HepG2 (cell line): Measurements from ENCODE around the gene STUB1. TPM values are rescaled to one million over a fixed set of nuclear protein-coding genes. Genes with fewer than 3 reads are reported as not detected.

Experiments used
- BHLHE40 ChIP-seq: IDR thresholded peaks from 2 replicates; pipeline ENCODE4 v1.6.1; 2011; ENCODE audit warnings: low read length, improper control_type of control experiment
- CHCHD3 ChIP-seq: sonication (generic); formaldehyde crosslinking; IDR thresholded peaks from 2 replicates; pipeline ENCODE4 v1.8.0; 2022; ENCODE audit warnings: mild to moderate bottlenecking, missing genetic modification reagents, moderate library complexity
- DMAP1 ChIP-seq: IDR thresholded peaks from 2 replicates; pipeline ENCODE4 v1.6.1; 2016
- DZIP1 ChIP-seq: sonication (generic); formaldehyde crosslinking; IDR thresholded peaks from 2 replicates; pipeline ENCODE4 v1.5.0; 2020; ENCODE audit warnings: mild to moderate bottlenecking, missing genetic modification reagents
- EHMT2 ChIP-seq: fragments of 200-600 bp; sonication (generic); IDR thresholded peaks from 2 replicates; pipeline ENCODE4 v1.7.0; 2017; ENCODE audit warnings: antibody characterized with exemption, low read depth, low read length, borderline replicate concordance
- HNF1B ChIP-seq: sonication (generic); formaldehyde crosslinking; IDR thresholded peaks from 2 replicates; pipeline ENCODE4 v1.5.1; 2020; ENCODE audit warnings: mild to moderate bottlenecking, moderate library complexity, missing genetic modification reagents
- HNRNPLL ChIP-seq: fragments of 200-400 bp; formaldehyde crosslinking; IDR thresholded peaks from 2 replicates; pipeline ENCODE4 v1.6.1; 2017; ENCODE audit warnings: mild to moderate bottlenecking, low read depth, low read length; ENCODE audit not compliant: poor library complexity, severe bottlenecking
- KAT7 ChIP-seq: IDR thresholded peaks from 2 replicates; pipeline ENCODE4 v1.6.1; 2018; ENCODE audit warnings: borderline replicate concordance, missing compliant biosample characterization
- LCORL ChIP-seq, 2 experiments: fragments of 450-650 bp in 1 of 2; sonication (generic) in 1 of 2; formaldehyde crosslinking in 1 of 2; IDR thresholded peaks; 2 replicates each; pipeline versions ENCODE4 v1.5.0 to v1.6.1; 2017 to 2020; ENCODE audit warnings: antibody characterized with exemption in 1 of 2, missing genetic modification reagents in 1 of 2
- MEF2D ChIP-seq: sonication (generic); formaldehyde crosslinking; IDR thresholded peaks from 2 replicates; pipeline ENCODE4 v1.5.1; 2020; ENCODE audit warnings: mild to moderate bottlenecking, missing genetic modification reagents
- MIER2 ChIP-seq: IDR thresholded peaks from 2 replicates; pipeline ENCODE4 v1.6.1; 2016; ENCODE audit warnings: missing biosample characterization, missing genetic modification reagents
- PAF1 ChIP-seq: IDR thresholded peaks from 2 replicates; pipeline ENCODE4 v1.6.1; 2016; ENCODE audit warnings: missing genetic modification reagents, missing compliant biosample characterization
- PAX8 ChIP-seq: sonication (generic); formaldehyde crosslinking; IDR thresholded peaks from 2 replicates; pipeline ENCODE4 v1.8.0; 2022; ENCODE audit warnings: mild to moderate bottlenecking, missing genetic modification reagents, borderline replicate concordance
- RARG ChIP-seq: sonication (generic); formaldehyde crosslinking; IDR thresholded peaks from 2 replicates; pipeline ENCODE4 v1.4.0; 2020; ENCODE audit warnings: low read depth, mild to moderate bottlenecking, missing genetic modification reagents
- RORA ChIP-seq: sonication (generic); formaldehyde crosslinking; IDR thresholded peaks from 2 replicates; pipeline ENCODE4 v1.5.0; 2020; ENCODE audit warnings: mild to moderate bottlenecking, missing genetic modification reagents, moderate library complexity
- SALL1 ChIP-seq: sonication (generic); formaldehyde crosslinking; IDR thresholded peaks from 2 replicates; pipeline ENCODE4 v1.8.0; 2022; ENCODE audit warnings: mild to moderate bottlenecking, missing genetic modification reagents
- SOX6 ChIP-seq, 2 experiments: fragments of 450-650 bp in 1 of 2; sonication (generic) in 1 of 2; formaldehyde crosslinking in 1 of 2; IDR thresholded peaks; 2 replicates each; pipeline versions ENCODE4 v1.4.0 to v1.6.1; 2017 to 2020; ENCODE audit warnings: antibody characterized with exemption in 1 of 2, mild to moderate bottlenecking in 1 of 2, missing genetic modification reagents in 1 of 2
- TBP ChIP-seq: sonication (generic); formaldehyde crosslinking; IDR thresholded peaks from 2 replicates; pipeline ENCODE4 v1.5.0; 2020; ENCODE audit warnings: missing genetic modification reagents
- ZNF496 ChIP-seq: sonication (generic); formaldehyde crosslinking; IDR thresholded peaks from 2 replicates; pipeline ENCODE4 v1.8.1; 2023; ENCODE audit warnings: mild to moderate bottlenecking, moderate library complexity, missing genetic modification reagents; ENCODE audit not compliant: insufficient replicate concordance
- ZNF572 ChIP-seq: sonication (generic); formaldehyde crosslinking; IDR thresholded peaks from 2 replicates; pipeline ENCODE4 v1.5.1; 2020; ENCODE audit warnings: mild to moderate bottlenecking, missing genetic modification reagents
- ZNF577 ChIP-seq: sonication (generic); formaldehyde crosslinking; IDR thresholded peaks from 2 replicates; pipeline ENCODE4 v1.4.0; 2020; ENCODE audit warnings: mild to moderate bottlenecking, low read depth, missing genetic modification reagents, borderline replicate concordance
- ZNF713 ChIP-seq: sonication (generic); formaldehyde crosslinking; IDR thresholded peaks from 2 replicates; pipeline ENCODE4 v1.4.0; 2020; ENCODE audit warnings: mild to moderate bottlenecking, missing genetic modification reagents
- polyA plus RNA-seq, 8 experiments: library from polyadenylated mRNA; depleted of rRNA in 3 of 8; stranded (reverse) in 7 of 8; unstranded in 1 of 8; fragments of >200 nt; fragmentation: Illumina TruSeq in 4 of 8; extraction: Trizol in 4 of 8; gene quantifications; 2 replicates each; pipeline versions ENCODE4 v1.2.1 to v1.2.3, GENCODE V29; 2011 to 2016; ENCODE audit warnings: low read depth in 4 of 8, missing spikeins in 1 of 8, mixed read lengths in 1 of 8; ENCODE audit not compliant: insufficient read depth in 1 of 8
- total RNA-seq, 5 experiments: library from RNA; depleted of rRNA; stranded (reverse); fragments of >200 nt; fragmentation: Illumina TruSeq; extraction: Trizol; gene quantifications; 2 replicates each; pipeline ENCODE4 v1.2.3, GENCODE V29; 2016; ENCODE audit warnings: low read depth in 1 of 5
- TF ChIP-seq, protein P1 (sequence below): sonication (generic); formaldehyde crosslinking; IDR thresholded peaks from 2 replicates; pipeline ENCODE4 v1.4.0; 2020; ENCODE audit warnings: mild to moderate bottlenecking, missing genetic modification reagents
- TF ChIP-seq, protein P2 (sequence below): IDR thresholded peaks from 2 replicates; pipeline ENCODE4 v1.6.1; 2018; ENCODE audit warnings: missing genetic modification reagents, mild to moderate bottlenecking, missing compliant biosample characterization

STUB1 gene
- total and polyA plus RNA-seq, 2 of the 13 experiments (the other 11 are each of a cell fraction or from before 2014, with no cell fraction given) = 52.9 to 78.2 TPM

DNA sequence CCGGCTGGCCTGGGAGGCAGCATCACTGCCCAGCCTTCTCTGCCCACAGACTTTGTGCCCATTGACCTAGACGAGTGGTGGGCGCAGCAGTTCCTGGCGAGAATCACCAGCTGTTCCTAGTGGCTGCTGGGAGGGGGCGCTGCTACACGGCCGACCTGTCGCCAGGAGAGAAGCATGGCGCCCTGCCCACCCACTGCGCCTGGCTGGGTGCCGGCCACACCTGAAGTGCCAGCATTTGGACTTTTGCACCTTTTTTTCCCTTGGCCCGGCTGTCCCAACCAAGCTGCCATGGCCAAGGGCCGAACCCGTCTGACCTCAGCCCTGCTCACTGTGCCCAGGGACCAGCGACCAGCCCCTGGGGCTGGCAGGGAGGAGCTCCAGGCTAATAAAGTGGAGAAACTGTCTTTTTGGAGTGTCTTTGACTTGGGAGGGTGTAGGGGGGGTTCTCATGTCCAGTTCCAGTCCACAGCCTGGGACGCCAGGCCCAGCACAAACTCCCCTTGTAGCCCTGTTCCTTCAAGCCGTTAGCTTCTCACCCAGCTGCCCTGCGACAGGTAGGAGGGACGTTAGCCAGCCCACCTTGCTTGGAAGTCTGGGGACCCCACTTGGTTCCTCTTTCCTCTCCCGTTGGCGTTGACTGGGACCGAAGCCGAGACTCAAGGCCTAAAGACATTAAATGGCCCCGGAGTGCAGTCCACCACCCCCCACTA, 32.0 kb upstream of the STUB1 start (continued):
- no peak for TF ChIP-seq ZNF572 (CRISPR knock-in tag)
- no peak for TF ChIP-seq MEF2D
- no peak for TF ChIP-seq KAT7 (CRISPR knock-in tag)
- no peak for TF ChIP-seq TBP (CRISPR knock-in tag)
- no peak; the same call in 1 of the 2 replicates for TF ChIP-seq PAX8
- TF ChIP-seq ZNF577 (CRISPR knock-in tag) = no peak
- no peak; the same call in 1 of the 2 replicates for TF ChIP-seq SALL1 (CRISPR knock-in tag)
- TF ChIP-seq CHCHD3 (CRISPR knock-in tag) = no peak
- TF ChIP-seq RARG = no peak
- TF ChIP-seq, protein P1, sequence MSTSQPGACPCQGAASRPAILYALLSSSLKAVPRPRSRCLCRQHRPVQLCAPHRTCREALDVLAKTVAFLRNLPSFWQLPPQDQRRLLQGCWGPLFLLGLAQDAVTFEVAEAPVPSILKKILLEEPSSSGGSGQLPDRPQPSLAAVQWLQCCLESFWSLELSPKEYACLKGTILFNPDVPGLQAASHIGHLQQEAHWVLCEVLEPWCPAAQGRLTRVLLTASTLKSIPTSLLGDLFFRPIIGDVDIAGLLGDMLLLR (CRISPR knock-in tag) = no peak
- no peak for TF ChIP-seq RORA (CRISPR knock-in tag)
- TF ChIP-seq DZIP1 = no peak
- TF ChIP-seq, protein P2, sequence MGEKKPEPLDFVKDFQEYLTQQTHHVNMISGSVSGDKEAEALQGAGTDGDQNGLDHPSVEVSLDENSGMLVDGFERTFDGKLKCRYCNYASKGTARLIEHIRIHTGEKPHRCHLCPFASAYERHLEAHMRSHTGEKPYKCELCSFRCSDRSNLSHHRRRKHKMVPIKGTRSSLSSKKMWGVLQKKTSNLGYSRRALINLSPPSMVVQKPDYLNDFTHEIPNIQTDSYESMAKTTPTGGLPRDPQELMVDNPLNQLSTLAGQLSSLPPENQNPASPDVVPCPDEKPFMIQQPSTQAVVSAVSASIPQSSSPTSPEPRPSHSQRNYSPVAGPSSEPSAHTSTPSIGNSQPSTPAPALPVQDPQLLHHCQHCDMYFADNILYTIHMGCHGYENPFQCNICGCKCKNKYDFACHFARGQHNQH (CRISPR knock-in tag) = no peak; the same call in 1 of the 2 replicates
- TF ChIP-seq DMAP1 (CRISPR knock-in tag) = no peak; the same call in 1 of the 2 replicates
- no peak for TF ChIP-seq SOX6 (IDR thresholded peaks at IDR 0.05)
- TF ChIP-seq SOX6 (CRISPR knock-in tag; IDR thresholded peaks at IDR 0.05) = no peak
- no peak for TF ChIP-seq BHLHE40
- TF ChIP-seq HNRNPLL = no peak
- no peak for TF ChIP-seq LCORL (IDR thresholded peaks at IDR 0.05)
- no peak for TF ChIP-seq LCORL (CRISPR knock-in tag; IDR thresholded peaks at IDR 0.05)
- peak; percentile 15; the same call in 1 of the 2 replicates for TF ChIP-seq HNF1B
- TF ChIP-seq MIER2 (CRISPR knock-in tag) = no peak
- no peak for TF ChIP-seq EHMT2
- no peak for TF ChIP-seq PAF1 (CRISPR knock-in tag)
- no peak for TF ChIP-seq ZNF713
- no peak for TF ChIP-seq ZNF496 (CRISPR knock-in tag)
